GM19239 (cell line): ENCODE results near the gene RITA1.
"Not testable (repeated sequence)": the region's sequence is repeated elsewhere in the genome, so short reads cannot be mapped to it uniquely, and the experiment has no call there.

Experiments
- DNase-seq: peaks from one replicate; pipeline ENCODE4 v3.0.0; 2011; ENCODE audit warnings: low spot score; ENCODE audit not compliant: insufficient read length
- FAIRE-seq: peaks from 2 replicates; lab custom pipeline; 2011; peaks lifted over from hg19 to GRCh38; lab: Jason Lieb, UNC

RITA1 gene

GRCh38 chr12:113185180-113186032 is at the start of gene RITA1, which contains the start of gene DDX54:
TSS of gene RITA1 (plus strand) at chr12:113185721. CDS start at chr12:113186747, 1,026 bp downstream.
TSS of gene DDX54 (minus strand) at chr12:113185478. CDS start at chr12:113185451, 27 bp downstream.
- FAIRE-seq (peak; percentile 73), DNase-seq (peak; percentile 72)

GRCh38 chr12:113136128-113136989 is 49.2 kb upstream of the RITA1 start:
- no peak for FAIRE-seq
- no peak for DNase-seq

- FAIRE-seq (no peak), DNase-seq (no peak)
Measured at GRCh38 chr12:113136990-113137511, 48.5 kb upstream of the RITA1 start.

- no peak for DNase-seq
- no peak for FAIRE-seq
Measured at GRCh38 chr12:113137861-113138783, 47.4 kb upstream of the RITA1 start.

- no peak for FAIRE-seq
- no peak for DNase-seq
Measured at GRCh38 chr12:113138826-113139225, 46.7 kb upstream of the RITA1 start.

GRCh38 chr12:113140706-113141105 is 44.8 kb upstream of the RITA1 start:
- FAIRE-seq (no peak), DNase-seq (no peak)

- not testable (repeated sequence) for DNase-seq, FAIRE-seq
Measured at GRCh38 chr12:113141716-113142115, 43.8 kb upstream of the RITA1 start.

GRCh38 chr12:113142173-113142885 is 43.2 kb upstream of the RITA1 start:
- DNase-seq = no peak
- FAIRE-seq = no peak

GRCh38 chr12:113142886-113143332 is 42.6 kb upstream of the RITA1 start:
- no peak for DNase-seq
- FAIRE-seq = no peak

GRCh38 chr12:113143959-113144358 is 41.6 kb upstream of the RITA1 start:
- DNase-seq (no peak), FAIRE-seq (no peak)

GRCh38 chr12:113144806-113145205 is 40.7 kb upstream of the RITA1 start:
- DNase-seq (no peak), FAIRE-seq (no peak)

- DNase-seq (no peak), FAIRE-seq (no peak)
Measured at GRCh38 chr12:113145720-113146551, 39.6 kb upstream of the RITA1 start.

GRCh38 chr12:113146999-113147398 is 38.5 kb upstream of the RITA1 start:
- FAIRE-seq (no peak), DNase-seq (no peak)

- FAIRE-seq = no peak
Measured at GRCh38 chr12:113149361-113150150, 36.0 kb upstream of the RITA1 start, which contains the start of gene CFAP73. TSS of gene CFAP73 (plus strand) at chr12:113149724. CDS start at chr12:113149858, 134 bp downstream.

GRCh38 chr12:113151655-113152054 is 33.9 kb upstream of the RITA1 start:
- DNase-seq = no peak
- no peak for FAIRE-seq

More at GRCh38 chr12:113149361-113150150, 36.0 kb upstream of the RITA1 start, which contains the start of gene CFAP73:
- DNase-seq = no peak

- no peak for DNase-seq
- no peak for FAIRE-seq
Measured at GRCh38 chr12:113152196-113152834, 33.2 kb upstream of the RITA1 start.
